NCI-H82 treated with DMSO at 0.1 percent for 48 hours (cell line): ENCODE results near the gene CRB2.
A peak's percentile ranks its signal among the peaks of the same experiment; 100 is the strongest.
"Not testable (repeated sequence)": the region's sequence is repeated elsewhere in the genome, so short reads cannot be mapped to it uniquely, and the experiment has no call there.

Experiments
- DNase-seq: peaks from one replicate; lab custom pipeline; 2025; ENCODE audit not compliant: unreplicated experiment; lab: John Stamatoyannopoulos, UW

Gene CRB2

DNA sequence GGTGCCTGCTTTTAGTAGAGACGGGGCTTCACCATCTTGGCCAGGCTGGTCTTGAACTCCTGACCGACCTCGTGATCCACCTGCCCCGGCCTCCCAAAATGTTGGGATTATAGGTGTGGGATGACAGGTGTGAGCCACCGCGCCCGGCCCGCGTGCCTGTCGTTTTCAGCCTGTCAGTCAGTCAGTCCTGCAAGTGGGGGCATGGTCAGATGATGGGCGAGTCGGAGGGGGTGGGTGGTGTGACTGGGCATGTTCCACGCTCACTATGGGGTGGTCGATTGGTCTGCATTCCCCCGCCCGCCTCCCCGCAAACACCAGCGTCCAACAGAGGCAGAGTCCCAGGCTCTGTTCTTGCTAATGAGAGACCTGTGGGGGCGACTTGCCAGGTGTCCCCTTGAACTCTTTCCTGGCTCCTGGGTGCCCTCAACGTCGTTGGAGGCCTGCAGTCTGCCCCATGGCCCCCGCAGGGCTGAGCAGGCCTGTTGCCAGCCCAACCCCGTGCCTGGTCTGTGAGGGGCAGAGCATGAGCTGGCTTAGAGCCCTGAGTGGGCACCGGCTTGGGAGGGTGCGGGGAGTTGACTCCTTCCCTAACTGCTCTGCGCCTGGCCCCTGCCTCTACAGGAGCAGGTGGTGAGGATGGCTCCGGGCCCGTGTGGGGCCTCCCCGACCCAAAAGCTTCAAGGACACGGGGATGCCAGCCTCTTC, 23.1 kb downstream of the CRB2 start:
- DNase-seq: no peak

DNA sequence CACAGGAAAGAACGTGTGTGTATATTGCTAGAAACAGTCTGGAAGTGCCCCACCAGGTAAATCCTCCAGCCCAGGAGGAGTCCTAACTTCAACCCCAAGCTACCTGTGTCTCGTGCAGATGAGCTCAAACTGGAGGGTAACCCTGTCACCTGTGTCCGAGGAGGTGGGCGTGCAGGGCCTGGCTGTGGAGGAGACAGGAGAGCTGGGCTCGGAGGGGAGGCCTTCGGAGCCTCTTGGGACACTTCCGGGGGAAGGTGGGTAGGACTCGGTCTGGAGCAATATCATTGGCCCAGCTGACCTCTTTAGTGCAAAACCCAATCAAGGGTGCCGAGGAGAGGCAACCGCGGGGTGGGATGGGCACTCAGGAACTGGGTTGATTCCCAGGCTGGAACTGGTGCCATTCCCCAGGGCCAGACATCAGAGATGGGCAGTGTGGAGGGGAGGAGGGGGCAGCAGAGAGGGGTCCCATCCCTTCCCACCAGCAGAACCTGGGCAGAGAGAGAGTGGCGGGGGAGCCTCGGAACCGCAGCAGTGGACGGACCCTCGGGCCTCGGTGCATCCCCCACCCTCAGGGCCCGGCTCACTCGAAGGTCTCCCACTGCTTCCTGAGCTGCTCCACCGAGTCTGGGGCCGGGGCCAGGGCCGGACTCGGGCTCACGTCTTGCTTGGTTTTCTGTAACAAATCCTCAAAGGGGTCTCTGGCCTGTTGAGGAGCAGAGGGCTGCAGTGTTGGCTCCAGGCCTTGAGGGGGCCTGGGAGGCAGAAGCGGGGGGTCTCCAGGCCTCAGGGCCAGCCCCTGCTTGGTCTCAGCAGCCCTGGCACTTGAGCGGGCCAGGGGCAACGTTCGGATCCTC, 25.1 kb downstream of the CRB2 start:
- no peak for DNase-seq

DNA sequence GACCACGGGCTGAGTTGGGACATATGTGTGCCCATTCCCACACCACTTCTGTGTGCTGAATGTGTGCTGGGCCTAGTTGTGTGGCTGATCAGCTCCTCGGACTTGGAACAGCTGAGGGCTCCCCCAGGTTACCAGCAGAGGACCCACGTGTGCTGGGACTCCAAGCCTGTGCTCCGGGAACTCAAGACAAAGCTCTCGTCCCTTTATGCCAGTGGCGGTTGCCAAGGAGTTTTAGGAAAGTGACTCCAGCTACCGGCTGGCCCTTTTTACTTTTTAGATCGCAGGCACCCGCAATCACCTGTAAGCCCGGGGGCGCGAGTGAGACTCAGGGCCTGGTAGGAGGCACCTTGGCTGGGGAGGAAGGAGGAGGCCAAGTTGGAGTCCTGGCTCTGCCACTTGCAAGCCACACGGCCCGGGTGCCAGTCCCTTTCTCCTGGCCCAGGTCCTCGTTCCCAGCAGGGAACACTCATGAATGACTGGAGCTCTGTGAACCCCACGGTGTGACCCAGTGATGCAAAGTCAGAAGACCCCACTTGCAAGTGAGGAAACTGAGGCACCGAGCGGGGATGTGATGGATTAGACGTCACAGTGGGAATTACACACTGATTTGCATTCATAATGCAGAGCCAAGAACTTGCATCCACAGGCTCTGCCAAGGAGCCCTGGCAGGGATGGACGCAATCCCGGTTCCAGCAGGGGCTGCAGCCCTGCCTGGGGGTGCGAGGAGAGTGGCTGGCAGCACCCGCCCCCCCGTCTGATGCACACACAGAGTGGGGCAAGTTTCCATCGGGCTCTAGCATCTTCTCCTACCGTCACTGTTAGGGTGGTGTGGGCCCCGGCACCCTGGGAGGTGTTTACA, 26.9 kb downstream of the CRB2 start:
- DNase-seq: no peak

DNA sequence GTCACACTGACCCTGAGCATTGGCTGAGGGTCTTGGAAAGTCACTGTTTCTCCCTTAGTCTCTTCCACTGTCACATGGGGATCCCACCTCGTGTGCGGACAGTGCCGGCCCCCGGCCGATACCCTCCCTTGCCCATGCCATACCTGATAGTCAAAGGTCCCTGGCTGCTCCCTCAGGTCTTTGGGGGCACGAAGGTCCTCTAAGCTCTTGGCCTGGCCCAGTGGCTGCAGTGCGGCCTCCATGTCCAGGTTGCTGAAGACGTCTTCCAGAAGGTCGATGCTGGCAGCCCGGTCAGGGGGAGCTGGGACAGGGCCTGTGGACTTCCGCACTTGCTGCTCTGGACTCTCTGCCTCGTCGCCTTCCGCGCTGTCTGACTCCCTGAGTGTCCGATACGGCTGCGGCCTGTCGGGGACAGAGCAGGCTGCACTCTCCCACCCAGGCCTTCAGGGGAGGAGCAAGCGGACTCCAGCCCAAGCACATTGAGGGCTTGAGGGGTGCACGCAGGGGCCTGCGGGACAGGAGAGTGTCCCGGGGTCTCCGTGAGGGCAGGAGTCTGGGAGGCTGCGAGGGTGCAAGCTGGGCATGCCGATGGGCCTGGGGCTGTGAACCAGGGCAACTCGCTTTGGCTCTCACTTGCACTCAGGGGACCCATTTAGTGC, 27.6 kb downstream of the CRB2 start:
- no peak for DNase-seq

DNA sequence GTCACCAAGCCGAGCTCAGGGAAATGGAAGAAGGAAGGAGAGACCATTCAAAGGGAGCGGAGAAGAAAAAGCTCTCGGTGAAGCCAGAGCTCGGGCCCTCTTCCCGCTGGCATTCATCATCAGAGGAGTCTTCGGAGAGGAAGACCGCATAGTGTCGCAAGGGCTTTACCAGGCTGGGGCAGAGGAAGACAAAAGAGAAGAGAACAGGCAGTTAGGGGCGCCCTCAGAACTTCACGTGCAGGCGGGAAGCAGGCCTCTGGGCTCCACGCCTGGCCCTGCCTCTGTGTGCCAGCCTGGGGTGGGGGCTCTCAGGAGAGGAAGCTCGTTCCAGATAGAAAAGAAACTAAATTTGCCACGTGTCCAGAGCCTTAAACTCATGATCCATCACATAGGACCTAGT, 31.7 kb downstream of the CRB2 start:
- no peak for DNase-seq

DNA sequence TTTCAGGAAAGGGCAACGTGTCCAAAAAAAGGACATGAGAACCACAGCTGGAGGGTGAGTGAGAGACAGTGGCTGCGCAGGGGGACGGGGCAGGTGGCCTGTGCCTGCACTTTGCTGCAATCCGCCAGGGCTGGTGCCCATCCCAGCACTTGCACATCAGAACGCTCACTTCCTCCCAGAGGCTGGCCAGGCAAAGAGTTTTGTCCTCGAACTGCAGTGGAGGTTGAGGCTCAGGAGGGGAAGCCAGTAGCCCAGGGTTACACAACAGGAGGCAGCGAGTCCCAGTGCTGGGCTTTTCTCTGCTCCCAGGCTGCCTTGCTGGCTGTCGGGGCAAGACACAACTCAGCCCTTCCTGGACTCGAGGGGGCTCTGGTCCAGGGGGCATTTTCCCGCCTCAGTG, 33.1 kb downstream of the CRB2 start:
- DNase-seq: no peak

DNA sequence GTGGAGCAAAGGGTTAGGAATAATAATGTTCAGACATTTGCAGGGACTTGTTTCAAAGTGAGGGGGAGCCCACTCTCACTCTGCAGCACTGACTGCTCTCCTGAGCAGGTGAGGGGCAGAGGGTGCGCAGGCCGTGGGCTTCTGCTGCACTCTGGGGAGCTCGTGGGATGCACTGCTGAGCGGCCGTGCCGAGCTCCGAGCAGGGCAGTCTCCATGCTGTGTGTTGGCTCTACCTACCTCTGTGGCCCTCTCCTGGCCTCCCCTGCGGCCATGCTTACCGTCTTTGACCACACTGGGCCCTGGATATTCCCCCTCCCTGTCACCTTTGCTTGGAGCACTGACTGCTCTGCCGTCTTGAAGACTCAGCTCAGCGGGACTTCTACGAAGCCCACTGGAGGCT, 33.7 kb downstream of the CRB2 start:
- DNase-seq: no peak

DNA sequence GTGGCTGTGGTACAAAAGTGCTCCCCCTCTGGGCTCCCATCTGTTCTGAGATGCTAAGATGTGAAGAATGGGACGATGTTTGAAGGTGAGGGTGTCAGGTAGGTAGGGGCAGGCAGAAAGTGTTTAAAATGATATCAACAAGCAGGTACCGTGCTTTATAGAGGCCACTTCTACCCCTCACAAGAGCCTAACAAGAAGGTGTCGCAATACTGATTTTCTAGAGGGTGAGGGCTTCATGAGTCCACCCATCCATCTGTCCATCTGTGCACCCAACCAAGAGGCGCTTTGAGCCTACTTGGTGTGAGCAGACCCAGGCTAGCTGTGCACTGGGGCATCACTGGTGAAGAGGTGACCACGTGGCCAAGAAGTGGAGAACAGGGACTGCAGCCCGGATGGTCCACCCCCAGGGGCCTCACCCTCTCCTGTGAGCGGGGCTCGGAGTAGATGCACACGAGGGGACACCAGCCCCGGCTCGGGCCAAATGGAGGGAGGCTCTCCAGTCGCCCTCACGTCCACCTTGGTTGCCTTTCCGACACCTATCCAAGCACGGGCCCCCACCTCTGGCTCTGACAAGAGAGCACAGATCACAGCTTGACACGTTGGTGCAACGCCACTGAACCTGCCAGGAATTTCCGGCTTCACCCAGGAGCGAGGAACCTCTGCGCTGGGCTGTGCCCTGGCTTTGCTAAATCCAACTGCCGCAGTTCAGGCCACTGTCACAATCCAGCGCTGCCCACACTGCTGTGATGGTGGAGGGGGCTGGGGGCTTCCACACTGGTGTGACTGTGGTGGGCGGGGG, 34.5 kb downstream of the CRB2 start:
- no peak for DNase-seq

DNA sequence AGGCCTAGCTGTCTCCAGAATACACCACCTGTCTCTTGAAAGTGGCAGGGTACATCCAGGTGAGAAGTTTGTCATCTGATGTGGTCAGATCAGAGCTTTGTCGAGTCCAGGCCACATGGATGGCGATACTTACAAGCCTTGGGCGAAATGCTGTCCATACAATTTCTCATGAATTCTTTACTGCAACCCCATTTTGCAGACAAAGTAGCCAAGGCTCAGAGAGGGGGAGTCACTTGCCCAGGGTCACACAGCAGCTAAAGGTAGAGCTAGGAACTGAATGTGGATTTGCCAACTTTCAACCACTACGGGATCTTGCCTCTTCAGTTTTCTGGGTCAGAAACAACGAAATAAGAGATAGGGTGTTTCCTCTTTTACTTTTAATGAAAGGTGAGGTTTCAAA, 35.2 kb downstream of the CRB2 start:
- DNase-seq: no peak

DNA sequence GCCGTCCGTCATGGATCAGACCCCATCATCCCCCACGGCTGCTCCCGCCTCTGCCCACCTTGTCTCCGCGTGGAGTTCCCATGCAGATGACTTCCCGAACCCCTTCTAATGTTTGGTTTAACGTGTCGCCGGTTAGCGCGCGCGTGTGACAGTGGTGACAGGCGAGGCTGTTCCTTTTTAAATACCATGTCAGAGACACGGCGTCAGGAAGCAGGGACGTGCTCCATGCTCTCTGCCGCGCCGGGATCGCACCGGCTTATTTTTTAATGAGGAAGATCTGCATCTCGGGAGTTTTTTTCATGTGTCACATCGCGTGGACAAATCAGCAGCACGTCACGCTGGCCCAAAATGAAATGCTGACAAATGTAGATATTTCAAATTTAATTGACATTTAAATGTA, 35.9 kb downstream of the CRB2 start:
- DNase-seq: no peak

DNA sequence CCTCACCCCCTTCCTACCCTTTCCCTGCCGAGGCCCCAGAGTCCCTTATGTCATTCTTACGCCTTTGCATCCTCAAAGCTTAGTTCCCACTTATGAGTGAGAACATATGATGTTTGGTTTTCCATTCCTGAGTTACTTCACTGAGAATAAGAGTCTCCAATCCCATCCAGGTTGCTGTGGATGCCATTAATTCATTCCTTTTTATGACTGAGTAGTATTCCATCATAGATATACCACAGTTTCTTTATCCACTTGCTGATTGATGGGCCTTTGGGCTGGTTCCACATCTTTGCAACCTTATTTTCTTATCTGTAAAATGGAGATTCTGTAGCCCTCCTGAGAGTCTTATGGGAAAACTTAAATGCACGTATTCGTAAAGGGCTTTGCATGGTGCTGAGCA, 36.8 kb downstream of the CRB2 start:
- DNase-seq: no peak

DNA sequence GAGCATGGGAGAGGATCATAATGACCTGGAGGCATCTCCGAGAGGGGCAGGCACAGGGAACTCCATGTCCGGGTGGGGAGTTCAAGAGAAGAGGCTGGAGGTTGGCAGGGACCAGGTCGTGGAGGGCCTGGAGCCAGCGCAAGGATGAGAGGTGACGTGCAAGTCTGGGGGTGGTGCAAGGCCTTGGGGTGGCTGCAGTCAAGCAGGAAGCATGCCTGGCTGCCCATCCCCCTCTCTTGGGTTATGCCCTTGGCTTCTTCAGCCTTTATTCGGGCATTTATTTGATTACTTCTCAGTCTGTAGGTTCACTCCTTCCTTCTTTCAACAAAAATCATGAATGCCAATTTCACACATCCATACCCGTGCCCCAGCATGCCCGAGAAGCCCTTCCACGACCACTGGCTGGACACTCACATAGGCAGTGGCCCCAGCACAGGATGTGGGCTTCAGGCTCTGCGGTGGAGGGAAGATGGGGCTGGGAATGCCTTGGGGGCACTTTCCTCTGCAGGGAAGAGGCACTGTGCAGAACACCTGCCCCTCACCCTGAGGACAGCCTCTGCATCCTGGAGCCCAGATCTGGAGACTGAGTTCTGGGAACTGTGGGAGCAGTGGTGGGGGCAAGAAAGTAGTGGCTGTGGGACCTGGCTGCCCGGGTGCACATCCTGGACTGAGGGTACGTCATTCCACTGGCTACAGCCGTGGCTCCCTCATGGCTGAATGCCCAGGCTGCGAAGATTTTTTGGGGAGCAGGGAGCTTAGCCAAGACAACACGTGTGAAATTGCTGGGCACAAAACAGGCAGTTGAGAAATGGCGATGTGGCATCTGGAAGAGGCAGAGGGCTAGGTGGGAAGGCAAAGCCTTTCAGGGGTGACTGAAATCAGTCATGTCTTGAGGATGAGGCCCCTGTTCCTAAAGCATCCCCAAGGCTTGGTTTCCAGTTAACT, 38.6 kb downstream of the CRB2 start:
- DNase-seq: no peak

DNA sequence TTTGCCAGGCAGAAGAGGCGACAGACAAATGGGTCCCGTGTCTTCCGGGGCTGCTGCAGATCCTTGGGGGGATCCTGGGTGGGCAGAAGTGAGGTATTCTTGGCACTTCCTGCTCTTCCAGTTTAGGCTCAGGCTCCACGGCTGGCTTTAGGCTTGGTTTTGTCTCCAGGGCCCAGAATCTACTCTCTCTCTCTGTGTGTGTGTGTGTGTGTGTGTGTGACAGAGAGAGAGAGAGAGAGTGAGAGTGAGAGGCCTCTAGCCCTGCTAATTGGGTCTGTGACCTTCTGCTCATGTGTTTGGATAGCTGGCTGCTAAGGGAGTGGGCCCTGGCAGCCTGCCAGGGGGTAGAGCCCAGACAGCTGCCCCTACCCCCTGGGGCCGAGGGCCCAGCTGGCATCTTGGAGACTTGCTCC, 39.3 kb downstream of the CRB2 start:
- DNase-seq: peak; percentile 64

DNA sequence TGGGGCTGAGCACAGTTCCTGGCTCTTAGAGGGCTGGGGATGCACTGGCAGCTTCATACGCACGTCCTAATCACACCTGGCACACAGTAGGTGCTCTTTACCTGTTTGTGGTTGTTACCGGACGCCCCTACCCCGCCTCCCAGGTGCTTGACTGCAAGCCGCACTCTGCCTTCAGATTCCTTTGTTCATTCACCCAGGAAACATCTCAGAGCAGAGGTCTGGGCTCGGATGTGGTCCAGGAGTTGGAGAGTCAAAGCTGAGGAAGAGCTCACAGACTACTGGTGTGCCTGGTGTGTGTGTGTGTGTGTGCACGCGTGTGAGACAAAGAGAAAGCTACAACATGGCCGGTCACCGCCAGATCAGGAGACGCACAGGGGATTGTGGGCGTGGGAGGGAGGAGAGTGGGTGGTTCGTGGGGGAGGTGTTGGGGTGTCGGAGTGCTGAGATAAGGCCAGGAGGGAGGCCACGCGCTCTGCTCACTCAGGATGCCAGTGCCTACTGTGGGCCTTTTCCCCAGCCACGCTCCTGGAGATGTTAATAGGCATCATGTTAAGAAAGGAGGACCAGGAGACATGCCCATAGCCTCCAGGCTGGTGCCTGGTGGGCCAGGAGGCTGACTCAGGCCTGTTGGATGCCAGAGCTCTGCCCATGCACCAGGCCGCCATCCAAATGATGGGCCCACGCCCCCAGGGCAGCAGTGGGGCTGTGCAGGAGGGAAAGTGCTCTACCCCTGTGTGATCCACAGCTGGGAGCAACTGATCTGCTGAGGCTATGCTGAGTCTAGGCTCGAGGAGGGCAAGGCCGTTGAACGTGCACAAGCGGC, 39.9 kb downstream of the CRB2 start:
- no peak for DNase-seq

DNA sequence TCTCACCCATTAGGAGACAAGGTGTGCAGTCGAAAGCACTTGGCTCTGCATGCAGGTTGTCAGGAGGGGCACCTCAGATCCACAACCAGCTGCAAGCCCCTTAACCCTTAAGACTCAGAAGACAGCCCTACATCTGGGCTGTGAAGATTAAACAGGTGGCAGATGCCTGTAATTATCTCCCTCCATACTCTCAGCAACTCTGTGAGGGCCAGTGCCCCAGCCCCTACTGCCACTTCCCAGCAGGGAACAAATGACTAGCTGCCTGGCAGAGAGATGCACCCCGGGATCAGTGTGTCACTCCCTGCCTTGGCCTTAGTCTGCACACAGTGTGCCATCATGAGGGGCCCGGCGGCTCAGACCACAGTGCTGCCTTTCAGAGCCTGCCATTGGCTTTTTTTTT, 42.0 kb downstream of the CRB2 start:
- DNase-seq: no peak

DNA sequence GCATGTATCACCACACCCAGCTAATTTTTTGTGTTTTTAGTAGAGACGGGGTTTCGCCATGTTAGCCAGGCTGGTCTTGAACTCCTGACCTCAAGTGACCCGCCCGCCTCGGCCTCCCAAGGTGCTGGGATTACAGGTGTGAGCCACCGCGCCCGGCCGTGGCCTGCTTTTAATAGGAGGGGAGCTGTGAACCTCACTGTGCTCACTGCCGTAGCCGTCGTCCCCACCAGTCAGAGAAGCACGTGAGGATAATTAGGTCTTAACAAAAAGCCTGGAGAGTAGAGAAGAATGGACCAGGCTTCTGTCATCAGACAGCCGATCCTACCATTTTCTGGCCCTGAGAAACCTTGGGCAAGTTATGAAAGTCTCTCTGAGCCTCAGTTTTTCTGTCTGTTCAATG, 42.9 kb downstream of the CRB2 start:
- DNase-seq: not testable (repeated sequence)

DNA sequence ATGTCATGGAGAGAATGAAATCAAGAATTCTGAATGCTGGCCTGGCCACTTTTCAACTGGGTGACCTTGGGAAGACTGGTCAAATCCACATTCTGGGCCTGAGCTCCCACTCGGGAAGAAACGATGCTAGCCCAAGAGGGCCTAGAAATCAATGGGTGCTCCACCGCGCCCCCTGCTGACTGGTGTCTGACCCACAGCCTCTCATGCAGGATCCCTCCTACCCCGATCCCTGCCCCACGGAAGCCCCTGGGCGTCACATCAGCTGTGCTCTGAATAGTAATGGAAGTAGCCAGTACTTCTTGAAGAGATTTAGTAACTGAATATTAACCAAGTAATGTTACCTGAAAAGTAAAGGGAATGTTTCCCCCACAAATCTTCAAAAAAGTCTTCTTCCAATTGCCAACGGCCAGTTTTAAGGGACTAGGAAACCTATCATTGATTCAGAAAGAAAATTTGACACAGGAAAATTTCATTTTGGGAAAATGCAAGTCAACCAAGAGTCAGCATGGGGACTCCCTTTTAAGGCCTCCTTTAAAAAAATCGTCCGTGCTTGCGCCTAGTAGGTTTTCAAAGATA, 43.9 kb downstream of the CRB2 start:
- DNase-seq: no peak

DNA sequence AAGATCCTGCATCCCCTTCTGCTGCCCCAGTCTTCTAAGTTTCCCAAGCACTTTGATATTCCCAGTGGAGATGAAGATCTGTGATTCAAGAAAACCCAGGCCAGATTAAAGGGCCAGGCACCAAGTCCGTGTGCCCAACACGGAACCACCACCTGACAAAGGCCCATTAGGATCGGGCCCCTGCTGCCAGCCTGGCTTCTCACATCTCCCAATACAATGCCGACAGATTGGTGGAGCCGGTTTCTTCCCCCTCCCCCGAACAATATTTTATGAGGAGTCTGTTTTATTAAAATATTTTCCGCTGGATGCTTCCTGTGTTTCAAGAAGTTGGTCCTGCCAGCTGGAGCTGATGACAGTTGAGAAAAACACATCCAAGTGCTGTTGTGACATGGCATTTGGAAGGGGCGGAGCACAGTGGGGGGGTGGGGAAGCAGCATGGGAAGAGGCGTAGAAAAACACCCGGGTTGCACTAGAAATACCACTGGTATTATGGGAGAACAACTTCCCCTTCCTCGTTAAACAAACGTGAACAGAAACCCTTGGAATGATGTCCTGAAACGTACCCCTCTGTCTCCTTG, 45.0 kb downstream of the CRB2 start:
- DNase-seq: no peak
